Measurements from ENCODE around the gene IMMP2L.

The IMMP2L gene

GRCh38 chr7:110922906-110923305 lies 639.4 kb downstream of the IMMP2L start:
- TF ChIP-seq, protein P1, sequence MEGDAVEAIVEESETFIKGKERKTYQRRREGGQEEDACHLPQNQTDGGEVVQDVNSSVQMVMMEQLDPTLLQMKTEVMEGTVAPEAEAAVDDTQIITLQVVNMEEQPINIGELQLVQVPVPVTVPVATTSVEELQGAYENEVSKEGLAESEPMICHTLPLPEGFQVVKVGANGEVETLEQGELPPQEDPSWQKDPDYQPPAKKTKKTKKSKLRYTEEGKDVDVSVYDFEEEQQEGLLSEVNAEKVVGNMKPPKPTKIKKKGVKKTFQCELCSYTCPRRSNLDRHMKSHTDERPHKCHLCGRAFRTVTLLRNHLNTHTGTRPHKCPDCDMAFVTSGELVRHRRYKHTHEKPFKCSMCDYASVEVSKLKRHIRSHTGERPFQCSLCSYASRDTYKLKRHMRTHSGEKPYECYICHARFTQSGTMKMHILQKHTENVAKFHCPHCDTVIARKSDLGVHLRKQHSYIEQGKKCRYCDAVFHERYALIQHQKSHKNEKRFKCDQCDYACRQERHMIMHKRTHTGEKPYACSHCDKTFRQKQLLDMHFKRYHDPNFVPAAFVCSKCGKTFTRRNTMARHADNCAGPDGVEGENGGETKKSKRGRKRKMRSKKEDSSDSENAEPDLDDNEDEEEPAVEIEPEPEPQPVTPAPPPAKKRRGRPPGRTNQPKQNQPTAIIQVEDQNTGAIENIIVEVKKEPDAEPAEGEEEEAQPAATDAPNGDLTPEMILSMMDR (IDR thresholded peaks at IDR 0.05; ENCODE audit: borderline replicate concordance, insufficient read depth, low read depth, low read length), result no peak
- H3K4me3 ChIP-seq (ENCODE audit: low read depth, low read length), result no peak overlapping the region

GRCh38 chr7:110921595-110922151 lies 640.6 kb downstream of the IMMP2L start:
- TF ChIP-seq, protein P1 (IDR thresholded peaks at IDR 0.05; ENCODE audit: borderline replicate concordance, insufficient read depth, low read depth, low read length), result no peak
- no peak overlapping the region for H3K4me3 ChIP-seq (ENCODE audit: low read depth, low read length)

GRCh38 chr7:110918949-110919548 lies 643.2 kb downstream of the IMMP2L start:
- no peak overlapping the region for H3K4me3 ChIP-seq (ENCODE audit: low read depth, low read length)
- TF ChIP-seq, protein P1 (IDR thresholded peaks at IDR 0.05; ENCODE audit: borderline replicate concordance, insufficient read depth, low read depth, low read length), result no peak

DNA sequence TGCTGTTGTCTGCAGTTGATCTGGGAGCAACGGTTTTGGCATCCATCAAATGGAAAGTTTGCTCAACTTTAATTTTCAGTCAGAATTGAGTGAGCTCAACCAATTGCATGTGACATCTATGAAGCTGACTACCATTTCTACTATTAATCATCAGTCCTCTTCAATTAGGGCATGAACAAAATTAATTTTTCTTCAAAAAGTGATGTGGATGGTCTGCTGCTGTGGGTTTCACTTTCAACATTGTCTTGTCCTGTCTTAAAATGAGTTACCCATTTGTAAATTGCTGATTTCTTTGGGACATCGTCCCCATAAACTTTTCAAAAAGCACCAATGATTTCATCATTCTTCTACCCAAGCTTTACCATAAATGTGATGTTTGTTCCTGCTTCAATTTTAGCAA lies 648.0 kb downstream of the IMMP2L start:
- no peak overlapping the region for H3K4me3 ChIP-seq (ENCODE audit: low read depth, low read length)
- TF ChIP-seq, protein P1 (IDR thresholded peaks at IDR 0.05; ENCODE audit: borderline replicate concordance, insufficient read depth, low read depth, low read length), result no peak

GRCh38 chr7:110911632-110912031 lies 650.7 kb downstream of the IMMP2L start:
- H3K4me3 ChIP-seq (ENCODE audit: low read depth, low read length), result no peak overlapping the region
- TF ChIP-seq, protein P1 (IDR thresholded peaks at IDR 0.05; ENCODE audit: borderline replicate concordance, insufficient read depth, low read depth, low read length), result no peak

DNA sequence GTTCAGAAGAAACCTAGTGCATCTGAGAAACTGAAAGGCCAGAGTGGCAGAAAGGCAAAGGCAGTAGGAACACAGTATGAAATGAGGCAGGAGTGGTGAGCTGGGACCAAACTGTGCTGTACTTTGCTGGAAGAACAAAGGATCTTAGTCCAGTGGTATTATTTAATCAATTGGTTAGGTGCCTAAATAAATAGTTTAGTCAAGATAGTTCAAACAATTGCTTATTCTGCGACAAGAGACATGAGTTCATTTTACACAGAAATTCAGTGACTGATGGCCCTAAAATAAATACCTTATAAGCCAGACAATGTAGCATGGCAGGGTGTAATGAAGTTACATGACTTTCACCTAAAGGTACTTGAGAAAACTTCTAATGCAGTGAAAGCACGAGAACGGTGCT lies 653.2 kb downstream of the IMMP2L start:
- no peak overlapping the region for H3K4me3 ChIP-seq (ENCODE audit: low read depth, low read length)
- TF ChIP-seq, protein P1 (IDR thresholded peaks at IDR 0.05; ENCODE audit: borderline replicate concordance, insufficient read depth, low read depth, low read length), result no peak

Data from GM12875 (cell line).